ENCODE results near the gene DPH7.

DNA sequence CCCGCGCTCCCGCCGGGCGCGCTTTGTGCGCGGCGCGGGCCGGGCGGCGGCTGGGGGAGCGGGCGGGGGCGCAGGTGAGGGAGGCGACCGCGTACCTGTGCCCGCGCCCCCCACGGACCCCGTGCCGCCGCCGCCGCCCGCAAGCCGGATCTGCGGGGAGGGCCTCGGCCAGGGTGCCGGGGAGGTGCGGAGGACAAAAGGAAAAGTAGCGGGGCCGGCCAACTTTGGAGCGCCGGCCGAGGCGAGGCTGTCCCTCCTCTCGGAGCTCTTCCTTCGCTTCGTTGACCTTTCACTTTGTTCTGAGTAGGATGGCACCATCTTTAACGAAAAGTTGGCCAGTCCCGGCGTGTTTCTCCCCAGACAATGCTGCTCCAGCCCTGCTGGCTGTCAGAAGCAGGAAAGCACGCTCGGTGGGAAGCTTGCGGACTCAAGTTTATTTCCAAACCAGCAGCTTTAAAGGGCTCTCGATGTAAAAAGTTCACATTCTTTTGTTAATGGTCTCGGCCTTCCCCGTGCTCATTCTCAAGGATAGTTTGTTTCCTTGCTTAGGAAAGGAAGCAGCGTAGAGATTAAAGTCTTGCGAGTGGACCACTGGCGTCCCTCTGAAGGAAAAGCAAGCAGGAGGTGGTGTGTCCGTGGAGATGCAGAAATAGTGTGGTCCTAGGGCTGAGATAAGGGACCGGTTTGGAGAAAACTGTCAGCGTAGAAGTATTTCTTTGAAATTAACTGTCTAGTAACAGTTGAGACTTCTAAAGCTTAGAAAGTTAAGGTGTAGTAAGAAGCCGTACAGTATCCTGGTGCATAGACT lies 40.7 kb upstream of the DPH7 start:
- TF ChIP-seq POLR2A (IDR thresholded peaks at IDR 0.05; ENCODE audit: low read length), result no peak
- TF ChIP-seq GATA1 (IDR thresholded peaks at IDR 0.05; ENCODE audit: low read depth, low read length), result no peak

All from erythroblast (primary cell).